ENCODE data around the gene IKBKE. TPM values are rescaled to one million over a fixed set of nuclear protein-coding genes. Genes with fewer than 3 reads are reported as not detected.

The IKBKE gene
- polyA plus RNA-seq, 10 donors: 2.3 to 5.9 (median 3.8) TPM

DNA sequence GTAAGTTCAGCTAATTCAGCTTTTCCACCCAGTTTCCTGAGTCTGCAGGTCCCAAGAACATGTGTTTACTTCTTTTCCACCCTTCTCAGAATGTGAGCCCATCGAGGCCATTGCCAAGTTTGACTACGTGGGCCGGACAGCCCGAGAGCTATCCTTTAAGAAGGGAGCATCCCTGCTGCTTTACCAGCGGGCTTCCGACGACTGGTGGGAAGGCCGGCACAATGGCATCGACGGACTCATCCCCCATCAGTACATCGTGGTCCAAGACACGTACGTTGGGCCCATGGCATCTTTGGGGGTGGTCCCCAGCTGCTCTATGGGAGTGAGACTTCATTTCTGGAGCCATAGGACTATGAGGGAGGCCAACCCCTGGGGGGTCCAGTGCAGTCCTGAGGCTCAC lies 17.2 kb upstream of the IKBKE start:
- DNase-seq: no peak

DNA sequence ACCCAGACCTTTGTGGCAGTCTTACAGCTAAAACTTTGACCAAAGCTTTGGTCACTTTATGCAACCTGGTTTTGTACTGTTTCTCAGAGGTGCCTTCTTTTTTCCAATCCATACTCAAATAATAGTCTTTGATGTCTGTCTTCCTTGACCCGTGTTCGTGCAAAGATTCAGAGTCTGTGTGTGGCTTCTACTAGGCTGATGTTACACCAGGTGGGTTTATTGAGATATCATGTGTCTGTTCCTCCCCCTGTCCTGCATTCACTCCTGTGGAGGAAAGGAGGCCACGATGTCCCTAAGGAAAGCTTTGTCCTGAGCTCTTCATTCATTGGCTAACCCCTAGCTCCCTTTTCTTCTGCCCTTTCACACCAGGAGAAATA lies 15.0 kb upstream of the IKBKE start:
- no peak for DNase-seq

DNA sequence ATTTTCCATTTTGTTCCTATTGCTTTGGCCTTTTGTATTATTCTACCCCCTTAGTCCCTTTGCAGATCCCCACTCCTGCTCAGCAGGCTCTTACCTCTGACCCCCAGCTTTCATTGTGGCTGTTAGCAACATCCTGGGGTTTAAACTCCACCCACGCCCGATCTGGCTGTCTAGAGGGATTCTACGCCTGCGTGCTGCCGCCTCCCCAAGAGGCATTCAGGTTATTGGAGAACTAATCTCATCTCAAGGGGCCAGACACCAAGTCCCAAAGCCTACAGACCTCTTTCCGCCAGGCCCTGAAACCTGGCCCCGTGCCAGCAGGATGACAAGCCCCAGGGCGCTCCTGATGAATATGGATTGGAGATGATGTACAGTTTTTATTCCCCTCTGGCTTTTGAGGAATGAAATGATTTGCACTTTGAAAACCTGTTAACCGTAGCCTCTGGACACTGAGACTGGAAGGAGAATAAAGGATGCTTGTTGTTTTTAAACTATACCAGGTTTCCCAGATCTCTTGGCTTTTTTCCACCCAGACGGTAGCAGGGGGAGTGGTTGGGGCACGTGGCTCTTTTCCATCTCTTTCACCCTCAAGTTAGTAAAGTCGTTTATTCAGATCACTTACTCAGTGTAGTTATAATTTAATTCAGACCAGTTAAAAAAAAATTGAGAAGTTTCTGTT lies 14.5 kb upstream of the IKBKE start:
- DNase-seq: no peak

DNA sequence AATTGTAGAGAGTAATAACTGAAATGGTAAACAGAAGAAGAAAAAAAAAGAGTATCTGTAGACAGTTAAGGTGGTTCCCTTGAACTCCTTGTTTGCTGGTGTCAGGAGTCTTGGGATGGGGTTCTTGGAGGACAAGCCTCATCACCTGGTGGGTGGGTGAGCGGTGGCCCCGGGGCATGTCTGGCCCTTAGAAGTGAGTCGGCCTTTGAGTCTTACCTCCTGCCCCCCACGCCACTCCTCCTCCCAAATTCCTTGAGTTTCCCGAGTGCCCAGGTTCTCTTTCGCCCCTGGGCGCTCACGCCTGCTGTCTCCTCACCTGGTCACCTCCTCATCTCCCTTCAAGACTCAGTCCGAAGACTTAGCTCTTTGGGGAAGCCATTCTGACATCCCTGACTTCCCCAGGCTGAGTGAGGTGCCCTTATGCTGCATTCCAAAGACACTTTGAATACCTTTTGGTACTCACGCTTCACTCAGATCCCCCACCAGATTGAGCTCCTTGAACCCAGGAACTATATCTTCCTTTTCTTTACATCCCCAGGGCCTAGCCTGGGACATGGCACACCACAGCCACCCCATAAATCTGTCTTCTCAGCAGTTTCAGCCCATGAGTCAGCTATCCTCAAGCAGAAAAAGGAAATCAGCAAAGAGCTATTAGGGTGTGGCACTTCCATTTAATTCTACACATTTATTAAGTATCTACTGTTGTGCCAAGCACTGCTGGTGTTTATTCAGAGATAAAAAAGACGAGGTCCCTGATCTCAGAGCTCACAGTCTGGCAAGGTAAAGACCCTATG lies 13.5 kb upstream of the IKBKE start:
- no peak for DNase-seq

DNA sequence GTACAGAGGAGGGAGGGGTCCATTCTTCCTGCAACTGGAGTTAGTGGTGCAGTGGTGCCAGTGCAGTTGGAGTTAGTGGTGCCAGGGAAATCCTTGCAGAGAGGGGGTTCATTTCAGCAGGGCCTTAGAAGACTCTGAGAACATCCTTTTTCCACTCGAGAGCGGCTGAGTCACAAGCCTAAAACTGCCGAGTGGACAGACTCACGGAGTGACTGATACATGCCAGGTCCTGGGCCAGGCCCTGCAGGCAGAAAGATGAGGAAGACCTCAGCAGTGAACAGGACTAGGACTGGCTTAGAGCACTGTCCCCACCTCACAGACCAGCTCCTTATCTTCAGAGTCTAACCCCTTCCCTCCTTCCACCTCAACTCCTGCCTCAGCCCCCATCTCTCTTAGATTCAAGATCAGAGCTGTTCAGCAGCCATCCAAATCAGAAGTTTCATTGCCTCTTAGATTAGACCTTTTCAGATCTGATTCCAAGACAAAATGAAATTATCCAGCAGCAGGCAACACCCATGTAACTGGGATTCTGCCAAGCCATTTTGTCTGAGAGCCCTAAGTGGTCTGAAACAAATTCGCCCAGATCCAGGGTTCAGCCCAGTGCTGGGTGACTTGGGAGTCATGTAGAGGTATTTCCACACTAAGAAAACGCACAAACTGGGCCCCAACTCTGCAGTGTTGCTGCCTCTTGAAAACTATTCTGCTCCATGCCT lies 12.7 kb upstream of the IKBKE start:
- DNase-seq: no peak

DNA sequence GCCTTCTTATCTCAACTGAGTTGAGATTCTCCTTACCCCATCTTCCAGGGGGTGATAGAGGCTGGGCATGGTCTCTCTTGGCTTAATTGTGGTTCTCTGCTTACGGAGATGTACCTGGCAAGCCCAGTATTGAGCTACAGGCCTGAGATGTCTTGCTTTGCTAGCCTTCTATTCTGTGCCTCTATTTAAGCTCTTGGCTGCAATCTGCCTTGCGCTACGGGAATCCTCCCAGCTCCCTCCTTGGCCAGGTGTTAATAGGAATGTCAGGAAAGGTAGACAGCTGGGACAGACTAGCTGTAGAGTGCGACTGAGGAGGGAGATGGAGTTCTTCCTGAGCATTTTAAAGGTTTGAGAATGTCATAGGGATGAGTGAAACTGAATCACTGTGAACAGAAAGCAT lies 10.6 kb upstream of the IKBKE start:
- DNase-seq: no peak

DNA sequence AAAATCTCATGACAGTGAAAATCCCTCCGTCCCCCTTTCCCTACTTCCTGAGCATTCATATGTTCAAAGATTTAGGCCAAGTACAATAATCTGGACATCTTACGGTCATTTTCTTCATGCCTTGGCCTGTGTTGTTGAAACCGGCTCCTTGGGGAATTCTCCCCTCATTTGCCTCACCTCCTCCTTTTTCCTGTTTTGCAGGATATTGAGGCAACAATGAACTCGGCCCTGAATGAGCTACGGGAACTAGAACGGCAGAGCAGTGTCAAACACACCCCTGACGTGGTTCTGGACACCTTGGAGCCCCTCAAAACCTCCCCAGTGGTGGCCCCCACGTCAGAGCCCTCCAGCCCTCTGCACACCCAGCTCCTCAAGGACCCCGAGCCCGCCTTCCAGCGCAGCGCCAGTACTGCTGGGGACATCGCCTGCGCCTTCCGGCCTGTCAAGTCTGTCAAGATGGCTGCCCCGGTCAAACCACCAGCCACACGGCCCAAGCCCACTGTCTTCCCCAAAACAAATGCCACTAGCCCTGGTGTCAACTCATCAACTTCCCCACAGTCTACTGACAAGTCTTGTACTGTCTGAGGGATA lies 9.3 kb upstream of the IKBKE start:
- peak in 1 of 3 donors; percentile 62 for DNase-seq

DNA sequence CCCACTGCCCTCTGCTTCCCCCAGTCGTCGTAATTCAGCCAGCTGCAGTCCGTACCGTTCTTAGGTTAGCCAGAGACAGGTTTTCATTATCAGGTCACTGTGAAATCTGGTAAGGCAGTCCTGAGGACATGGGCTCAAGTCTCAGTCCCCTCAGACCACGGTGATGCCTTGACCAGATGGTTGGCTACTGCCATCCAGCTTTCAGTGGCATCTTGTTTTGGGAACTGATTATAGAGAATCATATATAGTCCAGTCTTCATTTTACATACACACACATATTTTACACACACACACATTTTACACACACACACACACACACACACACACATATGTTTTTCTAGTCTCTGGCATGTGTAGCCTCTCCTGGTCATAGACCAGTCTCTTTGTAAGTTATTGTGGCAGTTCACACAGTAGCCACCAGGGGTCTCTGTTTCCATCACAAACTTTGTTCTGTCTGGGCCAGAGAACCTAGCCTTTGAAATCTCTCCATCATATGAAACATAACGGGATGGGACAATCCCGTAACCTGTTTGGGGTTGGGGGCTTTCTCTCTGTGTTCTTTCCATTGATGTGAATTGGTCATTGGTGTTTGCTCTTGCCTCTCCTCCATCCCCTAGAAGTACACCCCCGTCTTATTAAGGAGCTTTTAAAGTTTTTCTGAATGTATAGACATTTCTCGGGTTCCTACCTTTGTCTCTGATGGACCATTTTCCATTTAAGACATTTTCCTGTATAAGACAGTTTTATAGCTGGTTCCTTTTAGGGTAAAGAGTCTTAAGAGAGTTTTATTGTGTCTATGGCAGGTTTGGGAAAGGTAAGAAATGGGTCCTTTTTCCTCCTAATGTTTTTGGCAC lies 8.4 kb upstream of the IKBKE start:
- peak; percentile 71 to 85 (median 74) for DNase-seq

DNA sequence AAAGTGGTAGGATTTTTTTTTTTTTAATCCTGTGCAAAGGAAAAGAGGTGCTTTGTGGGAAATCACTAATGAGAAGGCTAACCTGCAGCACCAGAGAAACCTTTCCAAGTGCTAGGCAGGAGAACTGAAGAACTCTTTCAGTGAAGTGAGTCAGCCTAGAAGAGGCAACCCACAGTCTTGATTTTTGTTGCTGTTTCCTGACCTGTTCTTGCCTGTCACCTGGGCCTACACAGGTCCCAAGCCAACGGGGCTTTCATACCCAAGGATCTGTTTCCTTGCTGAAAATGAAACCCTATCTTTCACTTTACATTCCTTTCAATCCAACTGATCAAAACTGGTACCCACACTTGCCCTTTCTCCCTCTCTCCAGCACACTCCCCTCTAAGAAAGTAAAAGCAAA lies 7.1 kb upstream of the IKBKE start:
- no peak for DNase-seq

DNA sequence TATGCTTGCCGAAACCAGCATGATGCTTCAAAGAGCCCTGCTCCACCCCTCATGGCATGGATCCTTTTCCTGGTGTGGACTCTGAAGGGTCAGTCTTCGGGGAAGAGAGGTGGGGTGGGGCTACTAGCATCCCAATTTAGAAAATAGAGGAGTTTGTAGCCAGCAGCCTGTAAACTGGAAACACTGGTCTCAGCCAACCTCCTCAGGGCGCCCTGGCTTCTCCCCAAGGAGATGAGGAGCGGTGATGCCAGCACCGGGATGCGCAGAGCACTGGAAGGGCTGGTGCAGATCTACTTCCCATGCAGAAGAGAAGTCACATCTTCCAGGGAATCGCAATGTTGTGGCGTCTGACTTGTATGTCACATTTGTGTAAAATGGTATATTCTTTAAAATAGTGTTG lies 6.4 kb upstream of the IKBKE start:
- DNase-seq: no peak

DNA sequence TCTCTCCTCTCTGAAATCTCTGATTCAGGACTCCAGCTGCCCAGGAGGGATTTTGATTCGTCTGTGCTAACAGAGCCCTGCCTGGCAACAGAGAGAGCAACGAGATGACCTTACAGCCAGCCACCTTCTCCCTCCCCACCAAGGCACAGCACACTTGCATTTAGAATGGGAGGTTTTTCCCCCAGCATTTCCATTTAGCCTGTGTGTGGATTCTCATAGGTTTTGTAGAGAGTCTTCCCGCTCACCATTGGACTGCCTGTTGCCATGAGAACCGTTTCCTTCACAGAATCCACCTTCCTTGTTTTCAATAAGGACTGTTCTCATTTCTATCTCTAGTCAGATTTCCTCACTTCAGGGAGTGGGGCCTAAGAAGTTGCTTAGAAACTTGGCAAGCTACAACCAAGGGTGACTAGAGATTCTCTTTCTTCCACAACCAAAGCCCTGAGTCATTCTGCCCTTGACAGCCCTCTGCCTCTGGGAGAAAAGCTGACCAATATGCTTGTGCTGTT lies 5.8 kb upstream of the IKBKE start:
- no peak for DNase-seq

DNA sequence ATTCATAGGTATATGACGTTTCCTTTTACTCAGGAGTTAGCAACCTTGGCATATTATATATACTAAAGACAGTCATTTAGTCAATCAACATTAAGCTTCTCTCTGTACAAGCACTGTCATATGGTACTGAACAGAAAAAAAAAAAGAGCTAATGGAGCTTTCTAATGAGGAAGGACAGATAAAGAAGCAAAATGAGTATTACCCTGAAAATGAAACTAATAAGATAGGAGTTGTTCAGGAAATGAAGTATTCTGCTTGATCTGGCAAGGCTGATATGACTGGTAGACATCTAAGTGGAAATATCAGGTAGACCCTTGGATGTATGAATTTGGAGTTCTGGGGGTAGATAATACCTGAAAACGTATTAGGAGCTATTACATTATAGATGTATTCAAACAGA lies 4.3 kb upstream of the IKBKE start:
- no peak for DNase-seq

DNA sequence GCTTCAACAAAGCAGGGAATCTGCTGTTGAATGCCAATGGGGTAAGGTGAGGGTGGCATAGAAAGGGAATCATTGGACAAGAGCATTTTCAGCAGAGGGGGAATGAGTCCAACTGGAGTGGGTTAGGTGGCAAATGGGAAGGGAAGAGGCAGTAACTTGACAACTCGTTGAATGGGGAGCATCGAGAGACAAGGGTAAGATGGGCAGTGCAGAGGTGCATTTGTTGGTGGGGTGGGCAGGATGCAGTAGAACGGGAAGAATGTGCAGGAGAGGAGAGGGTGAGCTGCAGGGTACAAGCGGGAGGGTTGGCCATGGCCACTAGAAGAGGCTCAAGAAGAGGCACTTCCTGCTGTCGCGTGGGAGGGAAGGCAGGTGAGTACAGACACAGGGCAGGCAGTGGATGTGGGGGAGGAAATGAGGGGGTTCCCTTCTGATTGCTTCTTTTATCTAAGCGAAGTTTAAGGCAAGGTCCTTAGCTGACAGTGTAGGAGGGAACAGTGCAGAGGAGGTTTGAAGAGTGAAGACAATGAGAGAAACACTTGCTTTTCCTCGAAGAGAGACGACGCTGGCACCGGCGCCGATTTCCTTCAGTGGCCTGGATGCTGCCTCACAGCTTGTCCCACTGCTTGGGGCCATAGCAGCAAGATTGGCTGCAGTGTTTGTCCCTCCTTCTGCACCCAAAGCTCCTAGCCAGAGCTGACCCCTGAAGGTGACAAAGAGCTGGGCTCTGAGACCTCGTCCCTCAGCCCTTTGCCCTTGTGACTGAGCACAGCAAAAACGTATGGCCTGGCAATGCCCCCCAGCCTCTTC lies 3.2 kb upstream of the IKBKE start:
- DNase-seq: no peak

DNA sequence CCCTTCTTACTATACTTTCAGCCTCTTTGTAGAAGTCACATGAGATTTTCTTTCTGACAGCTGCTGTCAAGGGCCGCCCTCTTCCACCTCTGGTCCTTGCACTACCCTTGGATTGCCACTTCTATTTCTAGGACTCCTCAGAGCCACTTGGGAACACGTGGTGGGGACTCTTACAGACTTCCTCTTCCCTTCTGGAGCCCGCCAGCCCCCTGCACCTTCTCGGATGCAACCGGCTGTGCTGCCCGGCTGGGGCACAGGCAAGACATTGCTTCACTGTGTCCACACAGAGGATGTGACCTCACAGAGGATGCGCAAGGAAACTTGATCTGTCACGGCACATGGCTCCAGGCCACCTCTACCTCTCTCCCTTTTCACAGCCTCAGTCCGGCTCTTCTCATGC lies 2.4 kb upstream of the IKBKE start:
- peak in 1 of 3 donors; percentile 63 for DNase-seq

DNA sequence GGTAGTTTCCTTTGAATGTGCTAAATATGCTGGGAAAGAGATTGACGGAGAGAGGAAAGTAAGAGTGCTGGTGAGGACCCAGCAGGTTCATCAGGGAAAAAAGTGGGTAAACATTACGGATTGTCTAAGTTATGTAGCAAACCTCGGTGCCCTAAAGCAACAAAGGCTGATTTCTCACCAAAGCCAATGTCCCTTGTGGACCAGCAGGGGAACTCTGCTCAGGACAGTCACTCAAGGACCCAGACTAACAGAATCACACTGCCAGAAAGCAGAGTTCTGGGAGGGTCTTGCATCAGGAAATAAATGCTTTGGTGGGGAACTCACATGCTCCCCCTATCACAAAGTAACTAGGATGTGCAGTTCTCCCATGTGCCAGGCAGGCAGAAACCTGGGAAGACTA lies 1.7 kb upstream of the IKBKE start:
- DNase-seq: no peak

DNA sequence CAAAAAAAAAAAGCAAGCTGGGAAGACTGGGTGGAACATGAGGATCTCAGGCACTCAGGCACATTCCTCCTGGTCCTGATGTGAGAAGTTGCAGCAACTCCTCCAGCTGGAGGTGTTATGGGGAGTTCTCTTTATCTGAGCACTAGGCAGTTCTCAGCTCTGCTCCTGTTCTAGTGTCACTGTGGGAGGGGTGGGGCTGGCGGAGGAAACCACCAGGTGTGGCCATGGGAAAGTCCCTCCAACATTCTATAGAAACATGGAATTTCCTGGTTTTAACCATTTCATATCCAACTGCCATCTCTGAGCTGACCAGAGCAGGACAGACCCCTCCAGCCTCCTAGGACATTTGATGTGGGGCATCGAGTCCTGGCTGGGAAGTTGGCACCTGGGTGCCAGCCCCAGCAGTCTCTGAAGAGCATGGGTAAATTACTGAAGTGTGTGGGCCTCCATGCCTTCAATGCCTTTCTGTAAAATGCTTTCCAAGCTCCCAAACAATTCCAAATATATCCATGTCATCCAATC lies 804 bp upstream of the IKBKE start:
- no peak for DNase-seq

DNA sequence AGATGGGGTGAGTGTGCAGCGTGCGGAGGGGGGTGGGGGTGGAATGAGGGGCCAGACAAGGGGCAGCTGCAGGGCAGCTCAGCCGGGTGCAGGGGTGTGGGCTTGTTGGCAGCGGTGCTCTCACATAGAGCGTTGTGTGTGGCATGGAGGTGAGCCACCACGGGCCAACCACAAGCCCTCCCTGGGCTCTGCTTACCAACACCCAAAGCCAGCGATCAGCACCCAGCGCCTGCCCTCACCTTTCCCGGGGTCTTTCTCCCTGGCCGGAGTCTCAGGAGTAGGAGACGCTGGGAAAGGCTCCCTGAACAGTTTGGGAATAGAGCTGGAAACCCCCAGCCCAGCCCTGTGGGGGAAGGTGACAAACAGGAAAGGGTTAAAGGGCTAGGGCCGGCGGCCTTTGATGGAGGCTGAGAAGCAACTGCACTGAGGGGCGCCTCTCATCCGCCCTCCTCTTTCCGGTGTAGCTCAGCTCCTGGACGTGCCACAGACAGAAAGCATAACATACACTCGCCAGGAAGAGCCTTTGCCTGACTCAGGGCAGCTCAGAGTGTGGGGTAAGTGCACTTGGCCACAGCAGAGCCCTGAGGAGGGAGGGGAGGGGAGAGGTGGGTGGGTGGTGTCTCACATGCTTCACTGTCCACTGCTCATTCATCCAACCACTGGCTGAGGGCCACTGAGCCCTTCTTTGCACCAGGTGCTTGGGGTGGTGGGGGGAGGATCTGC lies 577 bp downstream of the IKBKE start:
- peak in 1 of 3 donors; percentile 61 for DNase-seq

DNA sequence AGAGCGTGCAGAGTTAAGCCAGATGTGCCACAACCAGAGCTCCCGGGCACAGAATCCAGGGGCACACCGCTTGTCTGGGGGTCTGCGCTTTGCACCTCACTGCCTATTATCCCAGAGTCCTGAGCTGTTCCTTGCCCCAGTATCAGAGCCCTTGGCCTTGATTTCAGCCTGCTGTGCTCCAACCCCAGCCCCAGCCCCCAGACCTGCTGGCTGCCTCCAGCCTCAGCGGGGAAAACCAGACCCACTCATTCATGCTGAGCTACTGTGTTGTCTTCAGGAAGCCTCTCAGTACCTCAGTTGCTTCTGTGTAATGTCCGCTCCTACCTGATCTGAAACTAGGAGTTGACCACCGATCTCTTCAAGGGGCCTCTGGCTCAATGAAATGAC lies 1.1 kb downstream of the IKBKE start:
- DNase-seq: no peak

DNA sequence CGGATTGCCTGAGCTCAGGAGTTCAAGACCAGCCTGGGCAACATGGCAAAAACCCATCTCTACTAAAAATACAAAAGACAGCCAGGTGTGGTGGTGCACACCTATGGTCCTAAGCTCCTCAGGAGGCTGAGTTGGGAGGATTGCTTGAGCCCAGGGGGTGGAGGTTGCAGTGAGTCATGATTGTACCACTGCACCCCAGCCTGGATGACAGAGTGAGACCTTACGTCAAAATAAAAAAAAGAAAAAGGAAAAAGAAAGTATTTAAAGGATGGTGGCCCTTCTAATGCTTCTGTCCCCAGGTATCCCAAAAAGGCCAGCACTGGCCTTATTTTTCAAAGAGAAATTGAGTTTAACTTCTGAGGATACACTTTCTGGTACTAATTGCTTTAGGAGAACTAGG lies 1.7 kb downstream of the IKBKE start:
- no peak for DNase-seq

DNA sequence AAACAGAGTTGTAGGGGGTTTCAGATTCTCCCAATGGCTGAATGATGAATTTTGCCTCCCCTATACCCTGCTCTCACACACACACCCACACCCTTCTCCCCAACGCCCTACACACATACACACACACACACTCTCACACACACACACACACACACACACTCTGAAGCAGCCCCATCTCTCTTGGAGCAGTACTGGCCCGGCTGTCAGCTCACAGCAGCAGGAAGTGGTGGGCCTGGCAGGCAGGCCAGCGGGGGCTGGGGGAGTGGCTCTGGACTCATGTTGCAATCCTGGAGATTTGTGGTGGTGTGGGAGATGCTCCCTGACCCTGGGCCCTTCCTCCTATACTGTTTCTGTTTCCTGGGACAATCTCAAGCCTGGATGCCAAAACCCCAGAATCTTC lies 2.2 kb downstream of the IKBKE start:
- DNase-seq: peak in 1 of 3 donors; percentile 56
